Esophagus squamous epithelium (tissue), 5 donors: ENCODE measurements around the gene TTC28. TPM values are rescaled to one million over a fixed set of nuclear protein-coding genes. Genes with fewer than 3 reads are reported as not detected.
"Not testable (repeated sequence)": the region's sequence is repeated elsewhere in the genome, so short reads cannot be mapped to it uniquely, and the experiment has no call there.

Source experiments
- DNase-seq: peaks from one replicate; lab custom pipeline; 2025; lab: John Stamatoyannopoulos, UW
- H3K27ac ChIP-seq, 4 donors: fragments of 200-600 bp; sonication (generic); one replicate each; pipeline ENCODE4 v1.5.1; 2016 to 2019; ENCODE audit warnings: mild to moderate bottlenecking in 1 of 4
- H3K27me3 ChIP-seq, 4 donors: fragments of 200-600 bp; sonication (generic); 1 replicate in 3 of 4; 2 replicates in 1 of 4; pipeline versions ENCODE4 v1.5.1 to v1.6.0; 2017 to 2021; ENCODE audit warnings: antibody characterized with exemption in 1 of 4
- H3K36me3 ChIP-seq, 3 donors: fragments of 200-600 bp; sonication (generic); one replicate each; pipeline ENCODE4 v1.5.1; 2016 to 2019
- H3K4me1 ChIP-seq, 3 donors: fragments of 200-600 bp; sonication (generic); one replicate each; pipeline ENCODE4 v1.5.1; 2017 to 2019
- H3K4me3 ChIP-seq, 4 donors: fragments of 200-600 bp; sonication (generic); 1 replicate in 3 of 4; 2 replicates in 1 of 4; pipeline ENCODE4 v1.5.1; 2016 to 2019; ENCODE audit warnings: mild to moderate bottlenecking in 2 of 4, moderate library complexity in 1 of 4
- H3K9me3 ChIP-seq, 3 donors: fragments of 200-600 bp; sonication (generic); one replicate each; pipeline ENCODE4 v1.5.1; 2016 to 2019
- POLR2A ChIP-seq, 4 donors: fragments of 450-650 bp; IDR thresholded peaks; one replicate each; pipeline ENCODE4 v1.6.1; 2017; ENCODE audit warnings: antibody characterized with exemption in 4 of 4, mild to moderate bottlenecking in 4 of 4, moderate library complexity in 3 of 4
- WGBS, 2 donors: methylation state at CpG; one replicate each; pipeline ENCODE4 v1.1.5; 2018; 5-methylcytosine and 5-hydroxymethylcytosine counted together
- intact Hi-C: fragments of 100-400 bp; cut with DNase I; formaldehyde crosslinking; loops from one replicate; pipeline ENCODE4 v1.15.0; 2022
- total RNA-seq, 4 donors: library from RNA; depleted of rRNA; stranded (reverse); fragments of >200 nt; gene quantifications; one replicate each; pipeline ENCODE4 v1.1.0, GENCODE V29; 2016
- TF ChIP-seq, protein P1 (sequence below), 6 experiments: fragments of 450-650 bp in 4 of 6; fragments of 200-600 bp in 2 of 6; sonication (generic) in 2 of 6; IDR thresholded peaks; one replicate each; pipeline ENCODE4 v1.5.1; 2016 to 2019; ENCODE audit warnings: antibody characterized with exemption in 6 of 6, mild to moderate bottlenecking in 4 of 6, moderate library complexity in 4 of 6
- donor health status: DM: yes; HTN: yes; CAD: no.

Gene TTC28
- total RNA-seq, 4 donors from 2014 or later = 6.0 to 21.4 (median 7.7) TPM

DNA sequence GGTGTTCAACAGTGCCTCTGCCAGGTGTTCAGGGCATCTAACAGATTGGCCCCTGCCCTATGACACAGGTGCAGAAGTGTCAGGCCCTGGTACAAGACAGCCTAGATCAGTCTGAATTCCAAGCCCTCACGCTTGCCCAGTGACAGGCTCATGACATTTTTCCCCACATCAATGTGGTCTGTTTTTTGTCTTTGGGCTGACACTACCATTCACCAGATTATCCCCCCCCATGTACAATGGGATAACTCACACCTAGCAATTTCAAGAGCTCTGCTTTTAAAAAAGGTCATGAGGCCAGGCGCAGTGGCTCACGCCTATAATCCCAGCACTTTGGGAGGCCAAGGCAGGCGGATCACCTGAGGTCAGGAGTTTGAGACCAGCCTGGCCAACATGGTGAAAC lies 605.1 kb downstream of the TTC28 start:
- H3K4me3 ChIP-seq = no peak overlapping the region
- intact Hi-C loops = no loop called here
- peaks cover 0 to 17% (median 6%) of the 10 kb centered on the region in 3 donors for H3K4me1 ChIP-seq
- no peak for DNase-seq
- H3K36me3 ChIP-seq = peaks cover 0 to 9% (median 0%) of the 10 kb centered on the region in 3 donors
- no peak for TF ChIP-seq POLR2A (IDR thresholded peaks at IDR 0.05)
- TF ChIP-seq, protein P1, sequence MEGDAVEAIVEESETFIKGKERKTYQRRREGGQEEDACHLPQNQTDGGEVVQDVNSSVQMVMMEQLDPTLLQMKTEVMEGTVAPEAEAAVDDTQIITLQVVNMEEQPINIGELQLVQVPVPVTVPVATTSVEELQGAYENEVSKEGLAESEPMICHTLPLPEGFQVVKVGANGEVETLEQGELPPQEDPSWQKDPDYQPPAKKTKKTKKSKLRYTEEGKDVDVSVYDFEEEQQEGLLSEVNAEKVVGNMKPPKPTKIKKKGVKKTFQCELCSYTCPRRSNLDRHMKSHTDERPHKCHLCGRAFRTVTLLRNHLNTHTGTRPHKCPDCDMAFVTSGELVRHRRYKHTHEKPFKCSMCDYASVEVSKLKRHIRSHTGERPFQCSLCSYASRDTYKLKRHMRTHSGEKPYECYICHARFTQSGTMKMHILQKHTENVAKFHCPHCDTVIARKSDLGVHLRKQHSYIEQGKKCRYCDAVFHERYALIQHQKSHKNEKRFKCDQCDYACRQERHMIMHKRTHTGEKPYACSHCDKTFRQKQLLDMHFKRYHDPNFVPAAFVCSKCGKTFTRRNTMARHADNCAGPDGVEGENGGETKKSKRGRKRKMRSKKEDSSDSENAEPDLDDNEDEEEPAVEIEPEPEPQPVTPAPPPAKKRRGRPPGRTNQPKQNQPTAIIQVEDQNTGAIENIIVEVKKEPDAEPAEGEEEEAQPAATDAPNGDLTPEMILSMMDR (IDR thresholded peaks at IDR 0.05) = no peak
- H3K27ac ChIP-seq = no peak overlapping the region
- no peaks in the 10 kb centered on the region for H3K27me3 ChIP-seq
- 100% methylated on average over 1 to 3 of the region's 4 CpGs for WGBS, 2 donors
- no peaks in the 10 kb centered on the region for H3K9me3 ChIP-seq

DNA sequence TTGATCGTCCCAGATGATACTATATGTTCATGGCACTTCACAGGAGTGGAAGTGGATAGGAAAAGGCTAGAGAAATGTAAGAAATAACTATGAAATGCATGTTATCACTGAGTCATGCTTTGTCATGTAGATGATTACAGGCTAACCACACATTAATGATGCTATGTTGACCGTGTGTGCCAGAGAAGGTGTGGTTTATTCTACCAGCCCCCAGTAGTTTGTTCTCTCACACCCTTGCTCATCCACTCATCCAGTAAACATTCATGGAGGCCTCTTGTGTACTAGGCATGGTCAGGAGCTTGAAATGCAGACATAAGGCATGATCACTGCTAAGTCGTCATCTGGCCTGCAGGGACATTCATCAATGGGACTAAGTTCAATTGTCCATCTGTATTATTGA lies 607.6 kb downstream of the TTC28 start:
- Histone ChIP-seq H3K9me3 (no peaks in the 10 kb centered on the region), H3K27ac (no peak overlapping the region), H3K4me1 (peaks cover 0 to 22% (median 6%) of the 10 kb centered on the region in 3 donors), H3K36me3 (peaks cover 0 to 9% (median 0%) of the 10 kb centered on the region in 3 donors), H3K4me3 (no peak overlapping the region), H3K27me3 (no peaks in the 10 kb centered on the region)
- DNase-seq = no peak
- WGBS, 2 donors = 77 to 86% methylated on average over 3 of the region's 3 CpGs
- TF ChIP-seq POLR2A (IDR thresholded peaks at IDR 0.05) = no peak
- intact Hi-C loops = no loop called here

DNA sequence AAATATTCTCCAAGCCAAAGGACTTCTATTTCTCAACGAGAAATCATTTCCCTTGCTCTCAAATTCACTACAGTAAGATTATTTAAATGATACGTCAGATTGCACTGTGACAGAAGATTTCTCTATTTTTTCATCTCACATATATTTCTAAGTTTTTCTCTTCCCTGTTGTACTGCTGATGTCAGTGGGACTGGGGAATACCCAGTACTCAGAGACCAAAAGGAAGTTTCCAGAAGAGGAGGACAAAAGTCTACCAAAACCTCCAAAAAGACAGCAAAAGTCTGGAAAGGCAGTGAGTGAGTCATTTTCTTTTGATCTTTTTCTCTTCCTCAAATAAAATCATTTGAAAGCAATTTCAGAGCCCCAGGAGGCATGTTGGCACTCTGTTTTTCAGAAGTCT lies 610.8 kb downstream of the TTC28 start:
- Histone ChIP-seq H3K36me3 (peaks cover 0 to 9% (median 0%) of the 10 kb centered on the region in 3 donors), H3K27me3 (no peaks in the 10 kb centered on the region), H3K4me1 (peaks cover 0 to 5% (median 0%) of the 10 kb centered on the region in 3 donors), H3K4me3 (no peak overlapping the region), H3K27ac (no peak overlapping the region), H3K9me3 (no peaks in the 10 kb centered on the region)
- no peak for TF ChIP-seq POLR2A (IDR thresholded peaks at IDR 0.05)
- TF ChIP-seq, protein P1 (IDR thresholded peaks at IDR 0.05) = no peak
- DNase-seq = no peak
- WGBS, 2 donors = 28 to 52% methylated on average over 2 of the region's 2 CpGs
- intact Hi-C loops = no loop called here

DNA sequence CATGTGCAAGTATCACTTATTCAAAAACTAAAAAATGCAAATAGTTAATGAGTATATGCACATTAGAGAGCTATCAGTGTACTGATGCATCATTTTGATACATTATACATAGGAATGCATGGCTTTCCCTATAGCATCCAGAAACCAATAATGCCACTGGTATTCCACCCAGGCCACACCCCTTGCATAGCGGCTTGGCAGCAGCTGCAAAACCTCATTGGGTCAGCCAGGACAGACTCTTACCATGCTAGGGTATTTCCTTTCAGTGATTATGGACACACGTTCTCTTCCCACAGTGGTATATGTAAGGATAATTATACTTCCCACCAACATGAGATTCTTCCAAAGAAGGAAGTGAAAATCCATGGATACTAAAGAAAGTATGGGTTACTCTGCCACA lies 614.7 kb downstream of the TTC28 start:
- TF ChIP-seq, protein P1 (IDR thresholded peaks at IDR 0.05) = no peak
- no peak for TF ChIP-seq POLR2A (IDR thresholded peaks at IDR 0.05)
- Histone ChIP-seq H3K27me3 (no peaks in the 10 kb centered on the region), H3K4me3 (no peak overlapping the region), H3K9me3 (no peaks in the 10 kb centered on the region), H3K4me1 (peaks cover 0 to 5% (median 0%) of the 10 kb centered on the region in 3 donors), H3K27ac (no peak overlapping the region), H3K36me3 (peaks cover 0 to 5% (median 0%) of the 10 kb centered on the region in 3 donors)
- intact Hi-C loops = no loop called here
- WGBS, 2 donors = 81 to 87% methylated on average over 2 of the region's 2 CpGs
- DNase-seq = no peak

DNA sequence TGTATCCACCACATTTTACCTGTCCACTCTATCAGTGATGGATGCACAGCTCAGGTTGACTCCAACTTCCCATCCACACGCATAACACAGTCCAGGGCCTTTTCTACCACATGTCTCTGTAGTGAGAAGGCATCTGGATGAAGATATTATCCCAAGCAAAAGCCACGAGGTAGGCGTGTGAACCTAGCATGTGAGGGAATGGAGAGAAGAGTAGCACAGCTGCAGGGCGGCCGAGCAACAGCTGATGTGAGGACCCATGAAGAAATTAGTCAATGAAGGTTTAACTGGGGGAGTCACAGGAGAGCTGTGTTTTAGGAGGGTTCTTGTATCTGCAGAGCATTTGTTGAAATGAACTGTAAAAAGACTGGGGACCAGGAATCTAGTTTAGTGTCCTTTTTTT lies 616.0 kb downstream of the TTC28 start:
- DNase-seq = no peak
- intact Hi-C loops = no loop called here
- no peaks in the 10 kb centered on the region for H3K27me3 ChIP-seq
- H3K27ac ChIP-seq = no peak overlapping the region
- TF ChIP-seq, protein P1 (IDR thresholded peaks at IDR 0.05) = no peak
- TF ChIP-seq POLR2A (IDR thresholded peaks at IDR 0.05) = no peak
- peaks cover 0 to 5% (median 0%) of the 10 kb centered on the region in 3 donors for H3K36me3 ChIP-seq
- WGBS, 2 donors = 78 to 79% methylated on average over 5 of the region's 5 CpGs
- no peaks in the 10 kb centered on the region for H3K9me3 ChIP-seq
- H3K4me3 ChIP-seq = no peak overlapping the region
- H3K4me1 ChIP-seq = no peaks in the 10 kb centered on the region

DNA sequence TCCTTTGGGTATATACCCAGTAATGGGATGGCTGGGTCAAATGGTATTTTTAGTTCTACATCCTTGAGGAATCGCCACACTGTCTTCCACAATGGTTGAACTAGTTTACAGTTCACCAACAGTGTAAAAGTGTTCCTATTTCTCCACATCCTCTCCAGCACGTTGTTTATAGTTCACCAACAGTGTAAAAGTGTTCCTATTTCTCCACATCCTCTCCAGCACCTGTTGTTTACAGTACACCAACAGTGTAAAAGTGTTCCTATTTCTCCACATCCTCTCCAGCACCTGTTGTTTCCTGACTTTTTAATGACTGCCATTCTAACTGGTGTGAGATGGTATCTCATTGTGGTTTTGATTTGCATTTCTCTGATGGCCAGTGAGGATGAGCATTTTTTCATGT lies 619.0 kb downstream of the TTC28 start:
- H3K9me3 ChIP-seq, H3K27ac ChIP-seq, intact Hi-C loops, H3K27me3 ChIP-seq, DNase-seq, H3K4me3 ChIP-seq, H3K36me3 ChIP-seq, H3K4me1 ChIP-seq: not testable (repeated sequence)
- 65 to 79% methylated on average over 2 of the region's 2 CpGs for WGBS, 2 donors
